Hepatocyte (in vitro differentiated cells): ENCODE measurements around the gene OIT3.

Experiments
- CTCF ChIP-seq: fragments of 200-600 bp; sonication (generic); IDR thresholded peaks from 2 replicates; pipeline ENCODE4 v1.5.1; 2016; ENCODE audit warnings: antibody characterized with exemption, mild to moderate bottlenecking; ENCODE audit not compliant: poor library complexity
- EZH2 ChIP-seq: fragments of 200-600 bp; sonication (generic); IDR thresholded peaks from 2 replicates; pipeline ENCODE4 v1.6.1; 2016; ENCODE audit warnings: antibody characterized with exemption, mild to moderate bottlenecking, borderline replicate concordance

DNA sequence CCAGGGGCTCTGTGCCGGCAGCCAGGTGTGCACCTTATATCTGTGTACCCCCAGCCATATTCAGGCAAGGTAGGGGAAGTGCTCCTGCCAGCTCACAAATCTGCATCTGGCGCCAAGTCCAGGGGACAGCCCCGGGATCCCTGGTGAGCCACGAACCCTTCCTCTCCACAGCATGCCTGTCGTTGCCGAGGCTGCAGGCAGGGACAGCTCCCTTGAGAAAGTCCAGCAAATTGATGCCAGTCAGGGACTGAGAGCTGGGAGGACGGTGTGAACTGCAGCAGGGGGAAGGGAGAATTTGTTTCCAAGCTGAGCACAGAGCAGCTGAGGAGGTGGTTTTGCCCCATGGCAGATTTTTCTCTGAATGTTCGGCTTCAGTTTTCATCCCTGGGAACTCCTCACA is 60.1 kb downstream of the OIT3 start:
- TF ChIP-seq CTCF (no peak), EZH2 (no peak)
